Trophoblast cell (in vitro differentiated cells and primary cell): ENCODE data around the gene GATB.
A peak's percentile ranks its signal among the peaks of the same experiment; 100 is the strongest.

Source experiments
- DNase-seq, 2 donors: peaks; one replicate each; pipeline ENCODE4 v3.0.0-alpha.2; 2016
- H2AFZ ChIP-seq: 2 replicates; pipeline ENCODE4 v1.6.1; 2013; ENCODE audit warnings: low read length, moderate library complexity, mild to moderate bottlenecking; ENCODE audit not compliant: insufficient read depth, poor library complexity
- H2AK5ac ChIP-seq: 2 replicates; pipeline ENCODE4 v1.6.1; 2013; ENCODE audit warnings: mild to moderate bottlenecking, low read length
- H2BK120ac ChIP-seq: 2 replicates; pipeline ENCODE4 v1.6.1; 2013; ENCODE audit warnings: low read length, mild to moderate bottlenecking, moderate library complexity; ENCODE audit not compliant: insufficient read depth, poor library complexity
- H2BK12ac ChIP-seq: 2 replicates; pipeline ENCODE4 v1.6.1; 2013; ENCODE audit warnings: mild to moderate bottlenecking, low read length, moderate library complexity
- H2BK5ac ChIP-seq: 2 replicates; pipeline ENCODE4 v1.6.1; 2013; ENCODE audit warnings: low read length, low read depth, moderate library complexity, mild to moderate bottlenecking; ENCODE audit not compliant: poor library complexity
- H3K14ac ChIP-seq: 2 replicates; pipeline ENCODE4 v1.6.1; 2013; ENCODE audit warnings: mild to moderate bottlenecking, low read length
- H3K18ac ChIP-seq: 2 replicates; pipeline ENCODE4 v1.6.1; 2013; ENCODE audit warnings: mild to moderate bottlenecking, low read length
- H3K23ac ChIP-seq: 2 replicates; pipeline ENCODE4 v1.6.1; 2013; ENCODE audit warnings: low read length
- H3K27ac ChIP-seq: 2 replicates; pipeline ENCODE4 v1.5.1; 2013; ENCODE audit warnings: low read depth, mild to moderate bottlenecking, inconsistent platforms, low read length, moderate library complexity
- H3K27me3 ChIP-seq: 2 replicates; pipeline ENCODE4 v1.6.1; 2013; ENCODE audit warnings: inconsistent platforms, mild to moderate bottlenecking, low read length, moderate library complexity; ENCODE audit not compliant: insufficient read depth
- H3K36me3 ChIP-seq, 2 experiments: 1 replicate in 1 of 2; 2 replicates in 1 of 2; pipeline ENCODE4 v1.6.1; 2013; ENCODE audit warnings: low read length in 2 of 2, mild to moderate bottlenecking in 2 of 2, moderate library complexity in 1 of 2; ENCODE audit not compliant: insufficient read depth in 2 of 2, control insufficient read depth in 1 of 2
- H3K4ac ChIP-seq: 2 replicates; pipeline ENCODE4 v1.6.1; 2013; ENCODE audit warnings: low read depth, mild to moderate bottlenecking, low read length, moderate library complexity
- H3K4me1 ChIP-seq, 2 experiments: 1 replicate in 1 of 2; 2 replicates in 1 of 2; pipeline ENCODE4 v1.6.1; 2013; ENCODE audit warnings: low read length in 2 of 2, mild to moderate bottlenecking in 2 of 2, moderate library complexity in 1 of 2; ENCODE audit not compliant: insufficient read depth in 2 of 2, control insufficient read depth in 1 of 2
- H3K4me2 ChIP-seq: 2 replicates; pipeline ENCODE4 v1.6.1; 2013; ENCODE audit warnings: inconsistent platforms, mild to moderate bottlenecking, low read length, moderate library complexity
- H3K4me3 ChIP-seq: 2 replicates; pipeline ENCODE4 v1.5.1; 2013; ENCODE audit warnings: mild to moderate bottlenecking, low read depth, low read length, inconsistent platforms
- H3K79me1 ChIP-seq: one replicate; pipeline ENCODE4 v1.6.1; 2013; ENCODE audit warnings: low read length
- H3K79me2 ChIP-seq: 2 replicates; pipeline ENCODE4 v1.6.1; 2013; ENCODE audit warnings: low read length, mild to moderate bottlenecking; ENCODE audit not compliant: control insufficient read depth, insufficient read depth, poor library complexity
- H3K9ac ChIP-seq: 2 replicates; pipeline ENCODE4 v1.6.1; 2013; ENCODE audit warnings: mild to moderate bottlenecking, low read length
- H3K9me3 ChIP-seq: 2 replicates; pipeline ENCODE4 v1.6.1; 2013; ENCODE audit warnings: low read depth, mild to moderate bottlenecking, control low read depth, inconsistent platforms, low read length; ENCODE audit not compliant: insufficient read depth
- H4K12ac ChIP-seq: 2 replicates; pipeline ENCODE4 v1.6.1; 2013; ENCODE audit warnings: low read depth, mild to moderate bottlenecking, low read length, moderate library complexity
- H4K8ac ChIP-seq: 2 replicates; pipeline ENCODE4 v1.6.1; 2013; ENCODE audit warnings: low read depth, mild to moderate bottlenecking, low read length, moderate library complexity
- H4K91ac ChIP-seq: one replicate; pipeline ENCODE4 v1.6.1; 2013; ENCODE audit warnings: low read depth, mild to moderate bottlenecking, low read length, moderate library complexity
- WGBS: extraction: QIAGEN DNeasy Blood & Tissue Kit; methylation state at CpG from one replicate; pipeline ENCODE4 v1.1.7; 2013; ENCODE audit warnings: missing lambda C conversion rate; ENCODE audit not compliant: insufficient read length, insufficient coverage; ENCODE audit errors: extremely low coverage; 5-methylcytosine and 5-hydroxymethylcytosine counted together

GATB gene

GRCh38 chr4:151679231-151679630, 81.6 kb downstream of the GATB start:
- H2BK5ac ChIP-seq: no peak overlapping the region
- DNase-seq: no peak
- peak overlapping the region; percentile 55 for H3K18ac ChIP-seq
- H3K14ac ChIP-seq: peak overlapping the region; percentile 83
- no peak overlapping the region for H2AFZ ChIP-seq
- H3K79me2 ChIP-seq: peaks cover 2% of the 10 kb centered on the region
- no peak overlapping the region for H3K4me3 ChIP-seq
- H3K36me3 ChIP-seq: peaks cover 2 to 3% of the 10 kb centered on the region in 2 experiments
- H3K23ac ChIP-seq: no peak overlapping the region
- no peak overlapping the region for H3K9ac ChIP-seq
- H3K27ac ChIP-seq: peak overlapping the region; percentile 56
- no peak overlapping the region for H3K4me2 ChIP-seq
- peak overlapping the region; percentile 65 for H4K91ac ChIP-seq
- H3K4ac ChIP-seq: no peak overlapping the region
- H2BK120ac ChIP-seq: peak overlapping the region; percentile 61
- peaks cover 30 to 33% of the 10 kb centered on the region in 2 experiments for H3K4me1 ChIP-seq
- H4K12ac ChIP-seq: no peak overlapping the region
- peak overlapping the region; percentile 15 for H4K8ac ChIP-seq
- peak overlapping the region; percentile 68 for H2BK12ac ChIP-seq
- H2AK5ac ChIP-seq: no peak overlapping the region
- no peaks in the 10 kb centered on the region for H3K27me3 ChIP-seq
- no CpG with 5 or more reads among the region's 8 CpGs for WGBS
- no peaks in the 10 kb centered on the region for H3K9me3 ChIP-seq
- H3K79me1 ChIP-seq: peaks cover 17% of the 10 kb centered on the region

- no peak overlapping the region for H4K8ac ChIP-seq
- no peak overlapping the region for H3K9ac ChIP-seq
- WGBS: no CpG with 5 or more reads among the region's 14 CpGs
- peak overlapping the region; percentile 37 for H4K91ac ChIP-seq
- H3K14ac ChIP-seq: no peak overlapping the region
- H2AK5ac ChIP-seq: no peak overlapping the region
- H2BK12ac ChIP-seq: peak overlapping the region; percentile 42
- H3K27ac ChIP-seq: peak overlapping the region; percentile 78
- H3K79me2 ChIP-seq: peaks cover 2% of the 10 kb centered on the region
- peaks cover 36 to 37% of the 10 kb centered on the region in 2 experiments for H3K4me1 ChIP-seq
- H3K4me3 ChIP-seq: no peak overlapping the region
- no peak overlapping the region for H3K23ac ChIP-seq
- no peak overlapping the region for H3K18ac ChIP-seq
- H3K36me3 ChIP-seq: peaks cover 0 to 2% of the 10 kb centered on the region in 2 experiments
- H3K9me3 ChIP-seq: no peaks in the 10 kb centered on the region
- no peak overlapping the region for H4K12ac ChIP-seq
- H3K4me2 ChIP-seq: peak overlapping the region; percentile 15
- H2BK120ac ChIP-seq: no peak overlapping the region
- H3K27me3 ChIP-seq: no peaks in the 10 kb centered on the region
- no peak for DNase-seq
- no peak overlapping the region for H2AFZ ChIP-seq
- H2BK5ac ChIP-seq: no peak overlapping the region
- H3K4ac ChIP-seq: no peak overlapping the region
- peaks cover 20% of the 10 kb centered on the region for H3K79me1 ChIP-seq
Observed at GRCh38 chr4:151678048-151678872, 82.5 kb downstream of the GATB start.

- Histone ChIP-seq H3K4me1 (peaks cover 37 to 38% of the 10 kb centered on the region in 2 experiments), H2BK120ac (no peak overlapping the region), H3K9me3 (no peaks in the 10 kb centered on the region), H3K14ac (no peak overlapping the region), H2AK5ac (no peak overlapping the region), H3K79me1 (peaks cover 23% of the 10 kb centered on the region), H3K4ac (no peak overlapping the region), H4K12ac (no peak overlapping the region), H4K91ac (no peak overlapping the region), H3K18ac (no peak overlapping the region), H3K9ac (no peak overlapping the region), H3K27me3 (no peaks in the 10 kb centered on the region), H3K4me3 (no peak overlapping the region), H3K4me2 (no peak overlapping the region), H2BK5ac (no peak overlapping the region), H3K36me3 (peaks cover 0 to 2% of the 10 kb centered on the region in 2 experiments), H3K27ac (peak overlapping the region; percentile 32), H2AFZ (no peak overlapping the region), H3K79me2 (peaks cover 2% of the 10 kb centered on the region), H4K8ac (no peak overlapping the region), H3K23ac (no peak overlapping the region), H2BK12ac (peak overlapping the region; percentile 29)
- no peak for DNase-seq
- no CpG with 5 or more reads among the region's 3 CpGs for WGBS
Observed at GRCh38 chr4:151677193-151677592, 83.6 kb downstream of the GATB start.

GRCh38 chr4:151676301-151676700, 84.5 kb downstream of the GATB start:
- H3K79me1 ChIP-seq: peaks cover 23% of the 10 kb centered on the region
- no CpG with 5 or more reads among the region's 11 CpGs for WGBS
- H3K9ac ChIP-seq: no peak overlapping the region
- no peaks in the 10 kb centered on the region for H3K9me3 ChIP-seq
- H4K12ac ChIP-seq: no peak overlapping the region
- H3K36me3 ChIP-seq: peaks cover 0 to 2% of the 10 kb centered on the region in 2 experiments
- no peak overlapping the region for H3K14ac ChIP-seq
- peak overlapping the region; percentile 10 for H2BK5ac ChIP-seq
- peaks cover 38 to 47% of the 10 kb centered on the region in 2 experiments for H3K4me1 ChIP-seq
- no peak overlapping the region for H3K4me2 ChIP-seq
- H3K4ac ChIP-seq: no peak overlapping the region
- no peak overlapping the region for H4K8ac ChIP-seq
- H2BK120ac ChIP-seq: no peak overlapping the region
- H3K27me3 ChIP-seq: no peaks in the 10 kb centered on the region
- no peak overlapping the region for H3K18ac ChIP-seq
- no peak overlapping the region for H3K4me3 ChIP-seq
- H2AK5ac ChIP-seq: no peak overlapping the region
- H3K79me2 ChIP-seq: peaks cover 2% of the 10 kb centered on the region
- no peak for DNase-seq
- no peak overlapping the region for H2AFZ ChIP-seq
- no peak overlapping the region for H3K23ac ChIP-seq
- H3K27ac ChIP-seq: peak overlapping the region; percentile 45
- no peak overlapping the region for H2BK12ac ChIP-seq
- H4K91ac ChIP-seq: peak overlapping the region; percentile 21
